NCI-H1417 treated with DMSO at 0.1 percent for 48 hours (cell line): ENCODE measurements around the gene RNF152.
"Not testable (repeated sequence)": the region's sequence is repeated elsewhere in the genome, so short reads cannot be mapped to it uniquely, and the experiment has no call there.

Experiments
- DNase-seq: peaks from one replicate; lab custom pipeline; 2025; lab: John Stamatoyannopoulos, UW

The RNF152 gene

DNA sequence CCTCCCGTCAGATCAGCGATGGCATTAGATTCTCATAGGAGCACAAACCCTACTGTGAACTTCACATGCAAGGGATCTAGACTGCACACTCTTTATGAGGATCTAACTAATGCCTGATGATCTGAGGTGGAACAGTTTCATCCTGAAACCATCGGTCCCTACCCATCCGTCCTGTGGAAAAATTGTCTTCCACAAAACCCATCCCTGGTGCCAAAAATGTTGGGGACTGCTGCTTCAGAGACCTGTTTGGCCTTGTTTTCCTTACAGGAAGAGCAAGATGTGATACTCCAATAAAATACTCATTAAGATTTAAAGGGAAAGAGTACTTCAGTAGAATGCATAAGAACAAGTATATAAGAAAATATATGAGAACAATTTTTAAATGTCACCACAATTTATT is 71.1 kb downstream of the RNF152 start:
- DNase-seq = no peak

- no peak for DNase-seq
Observed at GRCh38 chr18:61820882-61821281, 71.9 kb downstream of the RNF152 start.

DNA sequence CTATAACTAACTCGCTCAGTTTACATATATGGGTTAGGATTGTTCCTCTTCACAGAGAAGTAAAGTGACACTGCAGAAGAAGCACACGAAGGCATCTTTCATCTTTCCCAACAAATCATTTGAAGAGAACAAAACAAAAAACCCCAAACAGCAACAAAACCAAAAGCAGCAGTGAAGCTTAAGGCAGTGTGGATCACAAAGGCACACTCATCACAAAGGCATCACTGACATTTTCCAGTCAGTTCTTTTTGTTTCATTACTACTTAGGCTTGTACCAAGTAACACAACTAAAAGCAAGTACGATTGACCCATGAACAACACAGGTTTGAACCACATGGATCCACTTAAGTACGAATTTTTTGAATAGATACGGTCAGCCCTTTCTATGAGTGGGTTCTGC is 75.7 kb downstream of the RNF152 start:
- DNase-seq = no peak

DNA sequence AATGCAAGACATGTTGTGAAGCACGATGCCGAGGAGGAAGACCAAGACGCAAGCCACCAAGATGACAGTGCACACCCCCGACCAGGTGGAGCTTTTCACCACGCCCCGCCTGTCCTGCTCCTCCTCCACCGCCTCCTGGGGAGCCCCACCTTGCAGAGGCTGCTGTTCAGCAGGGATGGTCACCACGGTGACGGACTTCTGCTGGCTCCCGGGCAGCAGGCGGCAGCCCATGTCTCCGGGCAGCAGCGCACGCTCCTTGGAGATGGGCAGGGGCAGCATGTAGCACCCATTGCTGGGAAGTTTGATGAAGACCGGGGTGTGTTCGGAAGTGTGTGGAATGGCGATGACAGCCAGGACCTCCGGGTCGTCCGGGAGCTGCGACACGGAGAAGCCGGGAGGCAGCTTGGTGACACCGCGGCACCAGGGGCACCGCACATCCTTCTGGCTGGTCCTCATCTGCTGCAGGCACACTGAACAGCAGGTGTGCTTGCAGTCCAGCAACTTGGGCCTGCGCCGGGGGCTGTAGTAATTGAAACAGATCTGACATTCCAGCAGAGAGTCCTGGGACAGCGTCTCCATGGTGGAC is 76.8 kb downstream of the RNF152 start:
- DNase-seq = no peak

GRCh38 chr18:61808286-61808685 is 84.5 kb downstream of the RNF152 start:
- DNase-seq = no peak

GRCh38 chr18:61803393-61803792 is 89.4 kb downstream of the RNF152 start:
- no peak for DNase-seq

DNA sequence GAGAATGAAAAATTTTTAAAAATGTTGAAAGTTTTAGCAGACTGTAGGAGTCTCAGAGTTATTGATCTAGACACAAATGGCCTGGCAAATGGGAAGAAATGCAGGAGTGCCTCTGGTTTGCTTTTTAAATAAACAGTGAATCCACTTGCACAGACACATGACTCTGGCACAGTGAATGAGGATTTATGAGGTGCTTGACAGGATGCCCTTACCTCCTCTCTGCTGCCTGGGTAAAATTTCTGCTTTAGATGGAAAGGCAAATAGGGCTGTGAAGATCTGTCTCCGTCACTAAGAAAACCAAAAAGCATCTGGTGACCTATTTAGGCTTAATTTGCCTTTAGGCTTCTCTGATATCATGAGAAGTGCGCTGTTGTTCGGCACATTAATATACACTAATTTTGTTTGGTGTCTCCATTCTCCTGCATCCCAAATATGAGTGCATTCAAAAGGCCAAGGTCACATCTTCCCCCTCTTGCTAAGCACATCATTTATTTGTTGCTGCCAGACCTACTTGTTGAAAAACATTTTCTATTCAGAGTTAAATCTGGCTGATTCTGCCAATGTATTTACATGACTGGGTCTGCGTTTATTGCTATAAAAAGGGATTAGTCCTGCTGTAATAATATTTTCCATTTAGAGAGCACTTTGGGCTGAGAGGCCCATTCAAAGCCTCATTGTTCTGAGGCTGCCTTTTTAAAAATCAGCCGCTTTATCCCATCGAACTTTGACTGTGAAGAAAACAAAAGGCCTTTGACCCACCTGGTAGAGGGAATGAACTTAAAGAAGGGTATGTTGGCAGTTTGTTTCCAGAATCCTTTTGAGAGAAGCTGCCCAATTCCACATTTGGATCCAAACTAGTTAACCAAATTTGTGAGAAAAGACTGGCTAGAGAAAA is 94.9 kb downstream of the RNF152 start:
- DNase-seq = peak; percentile 17

GRCh38 chr18:61791031-61791430 is 101.8 kb downstream of the RNF152 start:
- DNase-seq = no peak

- DNase-seq = not testable (repeated sequence)
Observed at GRCh38 chr18:61787011-61787670, 105.7 kb downstream of the RNF152 start.

DNA sequence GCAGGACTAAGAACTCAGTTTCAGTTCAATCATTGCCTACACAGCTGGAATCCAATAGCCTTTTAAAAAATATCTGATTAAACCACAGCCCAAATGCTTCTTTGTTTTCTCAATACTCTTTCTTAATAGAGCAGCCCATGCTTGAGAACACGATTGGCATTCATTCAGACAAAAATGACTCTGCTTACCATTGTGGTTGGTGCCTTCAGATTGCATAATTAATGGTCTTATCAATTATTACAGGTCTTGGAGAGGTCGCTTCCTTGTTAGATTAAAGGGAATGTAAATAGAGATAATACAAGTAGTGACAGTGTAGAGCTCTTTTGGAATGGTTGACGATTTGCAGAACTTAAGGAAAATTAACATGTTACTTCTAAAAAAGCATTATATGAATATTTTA is 107.2 kb downstream of the RNF152 start:
- no peak for DNase-seq

- no peak for DNase-seq
Observed at GRCh38 chr18:61784834-61785233, 108.0 kb downstream of the RNF152 start.

DNA sequence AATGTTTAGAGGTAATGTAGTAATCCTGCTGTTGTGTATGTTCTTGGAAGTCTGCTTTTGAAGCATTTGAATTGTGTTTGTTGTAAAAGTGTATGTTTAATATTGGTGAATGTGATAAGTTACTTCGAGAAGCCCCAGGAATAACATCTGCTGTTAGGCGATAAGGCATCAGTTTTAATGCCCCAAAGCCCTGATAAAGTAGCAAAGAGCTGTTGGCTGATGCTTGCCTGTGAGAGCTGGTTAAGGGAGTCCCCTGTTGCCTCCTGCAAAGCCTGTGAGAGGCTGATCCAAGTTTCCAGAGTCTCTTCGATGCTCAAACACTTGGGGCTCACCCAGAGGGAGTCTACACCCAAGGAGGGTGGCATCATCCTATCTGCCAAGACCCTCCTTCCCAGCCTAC is 110.3 kb downstream of the RNF152 start:
- DNase-seq = no peak

DNA sequence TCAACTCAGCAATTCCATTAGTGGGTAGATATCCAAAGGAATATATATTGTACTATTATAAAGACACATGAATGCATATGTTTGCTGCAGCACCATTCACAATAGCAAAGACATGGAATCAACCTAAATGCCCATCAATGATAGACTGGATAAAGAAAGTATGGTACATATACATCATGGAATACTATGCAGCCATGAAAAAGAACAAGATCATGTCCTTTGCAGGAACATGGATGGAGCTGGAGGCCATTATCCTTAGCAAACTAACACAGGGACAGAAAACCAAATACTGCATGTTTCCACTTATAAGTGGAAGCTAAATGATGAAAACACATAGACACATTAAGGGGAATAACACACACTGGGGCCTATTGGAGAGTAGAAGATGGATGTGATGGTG is 116.6 kb downstream of the RNF152 start:
- DNase-seq = not testable (repeated sequence)

DNA sequence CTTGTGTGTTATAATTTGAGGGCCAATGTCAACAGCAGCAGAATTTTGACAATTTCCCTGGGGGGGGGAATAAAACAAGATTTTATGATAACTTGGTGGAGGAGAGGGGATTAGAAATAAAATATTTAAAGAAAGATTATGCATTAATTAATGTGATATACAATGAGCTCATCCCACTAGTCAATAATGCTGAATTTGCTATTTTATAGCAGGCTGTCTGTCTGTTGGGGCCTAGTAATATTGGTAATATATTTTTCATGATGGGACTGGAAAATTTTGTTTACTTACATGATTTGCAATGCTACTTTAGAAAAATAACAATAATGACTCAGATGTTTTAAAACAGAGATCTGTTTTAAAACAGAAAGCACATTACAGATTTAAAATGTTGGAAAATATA is 118.0 kb downstream of the RNF152 start:
- no peak for DNase-seq

- DNase-seq = no peak
Observed at GRCh38 chr18:61772293-61772848, 120.4 kb downstream of the RNF152 start.

GRCh38 chr18:61771861-61772260 is 120.9 kb downstream of the RNF152 start:
- no peak for DNase-seq

DNA sequence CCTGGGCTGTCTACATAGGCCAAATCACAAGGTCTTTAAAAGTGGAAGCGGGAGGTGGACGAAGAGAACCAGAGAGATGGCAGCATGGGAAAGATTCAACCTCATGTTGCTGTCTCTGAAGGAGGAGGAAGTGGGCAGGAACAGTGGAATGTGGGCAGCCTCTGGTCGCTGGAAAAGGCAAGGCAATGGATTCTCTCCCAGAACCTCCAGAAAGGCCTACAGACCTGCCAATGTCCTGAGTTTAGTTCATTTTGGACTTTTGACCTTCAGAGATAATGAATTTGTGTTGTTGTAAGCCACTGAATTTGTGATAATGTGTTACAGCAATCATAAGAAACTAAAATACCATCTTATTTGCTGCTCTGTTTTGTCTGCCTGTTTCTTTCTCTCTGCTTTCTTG is 122.5 kb downstream of the RNF152 start:
- no peak for DNase-seq

DNA sequence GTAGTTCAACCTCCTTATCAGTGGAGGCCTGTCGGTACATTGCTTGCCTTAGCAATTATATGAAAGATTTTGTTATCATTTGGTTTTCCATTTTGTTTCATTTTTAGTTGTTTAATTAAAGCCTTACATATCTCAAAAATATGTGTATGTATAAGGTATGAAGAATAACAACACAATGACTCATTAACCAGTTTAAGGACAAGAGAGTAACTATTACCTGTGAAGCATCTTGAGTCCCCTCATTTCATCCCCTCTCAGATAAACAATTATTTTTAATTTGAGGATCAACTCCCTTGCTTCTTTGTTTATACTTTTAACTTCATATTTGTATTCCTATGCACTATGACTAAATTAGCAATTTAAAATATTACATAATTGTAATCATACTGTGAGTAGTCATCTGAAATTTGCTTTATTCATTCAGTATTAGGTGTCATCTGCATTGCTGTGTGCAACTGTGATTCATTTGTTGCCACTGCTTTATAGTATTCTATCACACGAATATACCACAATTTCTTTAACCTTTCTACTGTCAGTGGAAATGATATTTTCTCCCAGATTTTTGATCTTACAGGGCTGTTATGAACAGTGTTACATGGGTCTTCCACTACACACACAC is 126.4 kb downstream of the RNF152 start:
- no peak for DNase-seq

DNA sequence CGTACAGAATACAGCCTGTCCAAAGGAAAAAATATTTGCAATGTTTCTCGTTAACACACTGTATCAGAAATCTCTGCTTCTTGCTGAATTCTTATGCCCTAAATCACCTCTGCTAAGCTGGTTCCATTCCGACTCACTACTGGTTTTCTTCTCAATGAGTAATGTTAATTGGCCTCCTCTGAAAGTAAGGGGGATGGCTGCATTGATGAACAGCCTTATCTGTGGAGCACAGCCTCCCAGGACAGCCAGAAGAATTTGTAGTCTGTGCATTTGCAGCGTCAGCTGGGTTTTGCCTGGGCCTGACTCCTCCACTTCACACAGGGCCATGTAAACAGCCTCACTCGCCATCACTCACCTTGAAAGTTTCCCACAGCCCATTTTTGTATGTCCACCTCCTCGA is 127.7 kb downstream of the RNF152 start:
- DNase-seq = no peak

- DNase-seq = no peak
Observed at GRCh38 chr18:61764381-61764780, 128.4 kb downstream of the RNF152 start.

DNA sequence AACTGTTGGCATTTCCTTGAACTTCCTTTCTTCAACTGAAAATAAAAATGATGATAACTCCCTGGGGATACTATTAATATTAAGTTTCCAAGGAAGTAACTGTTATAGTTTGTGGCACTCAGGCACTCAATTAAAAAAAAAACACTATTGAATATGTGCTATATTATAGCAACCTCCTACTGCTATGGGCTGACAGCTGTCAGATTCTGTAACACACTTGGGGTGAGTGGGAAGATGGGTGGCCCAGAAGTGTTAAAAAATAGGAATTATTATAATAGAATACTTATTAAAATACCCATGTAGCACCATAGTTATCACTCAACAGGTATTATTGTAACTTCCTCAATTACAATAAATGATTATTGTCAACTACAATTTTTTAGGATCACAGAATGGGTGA is 130.9 kb downstream of the RNF152 start:
- DNase-seq = no peak
